NAMALWA (cell line): ENCODE measurements around the gene AIFM3.
"Not testable (repeated sequence)": the region's sequence is repeated elsewhere in the genome, so short reads cannot be mapped to it uniquely, and the experiment has no call there.

Experiments used
- DNase-seq: peaks from one replicate; pipeline ENCODE4 v3.0.0-alpha.2; 2015; ENCODE audit warnings: low spot score

Gene AIFM3

DNA sequence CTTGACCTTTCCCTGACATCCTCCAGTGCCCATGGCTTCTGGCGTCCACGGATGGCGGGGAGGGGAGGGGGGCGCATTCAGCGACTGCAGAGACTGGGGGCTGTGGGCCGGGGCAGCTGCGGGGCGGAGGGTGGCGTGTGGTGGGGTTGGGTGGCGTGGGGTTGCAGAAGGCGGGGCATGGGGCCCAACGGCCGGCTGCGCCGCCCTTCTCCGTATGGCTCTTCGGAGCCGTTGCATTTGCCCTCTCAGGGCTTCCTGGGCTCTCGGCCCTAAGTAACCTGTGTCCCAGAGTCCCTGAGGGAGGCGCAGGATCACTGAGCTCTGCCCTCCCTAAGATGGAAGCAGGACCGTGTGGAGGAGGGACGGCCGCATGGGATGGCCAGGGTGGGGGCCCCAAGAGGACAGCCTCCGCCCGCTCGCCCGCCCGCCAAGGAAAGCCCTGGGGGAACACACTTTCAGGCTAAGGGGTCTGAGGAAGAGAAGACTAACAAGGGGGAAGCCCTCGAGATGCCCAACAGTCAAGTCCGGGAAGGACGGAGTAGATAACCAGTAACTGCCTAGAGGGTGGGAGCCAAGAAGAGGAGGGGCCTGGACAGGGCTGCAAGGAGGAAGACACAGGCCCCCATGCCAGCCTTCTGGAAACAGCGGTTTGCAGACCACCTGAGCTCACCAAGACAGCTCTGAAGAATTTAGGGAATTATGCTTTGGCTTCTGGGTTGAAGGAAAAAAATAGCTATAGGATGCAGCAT is 9.2 kb upstream of the AIFM3 start:
- no peak for DNase-seq

- DNase-seq: no peak
These were observed 7.2 kb upstream of the AIFM3 start for GRCh38 chr22:20959578-20960461.

DNA sequence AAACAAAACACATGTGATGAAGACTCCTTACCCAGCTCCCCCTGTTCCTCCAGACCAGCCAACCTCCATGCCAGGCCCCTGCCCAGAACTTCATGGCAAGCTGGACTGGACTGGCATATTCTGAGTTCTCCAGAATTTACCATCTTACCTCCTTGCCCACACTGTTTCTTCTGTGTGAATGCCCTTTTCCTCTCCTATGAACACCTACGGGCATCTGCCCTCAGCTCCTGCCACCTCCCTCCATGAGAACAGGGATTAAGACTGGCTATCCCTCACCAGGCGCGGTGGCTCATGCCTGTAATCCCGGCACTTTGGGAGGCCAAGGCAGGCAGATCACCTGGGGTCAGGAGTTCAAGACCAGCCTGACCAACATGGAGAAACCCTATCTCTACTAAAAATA is 6.4 kb upstream of the AIFM3 start:
- no peak for DNase-seq

DNA sequence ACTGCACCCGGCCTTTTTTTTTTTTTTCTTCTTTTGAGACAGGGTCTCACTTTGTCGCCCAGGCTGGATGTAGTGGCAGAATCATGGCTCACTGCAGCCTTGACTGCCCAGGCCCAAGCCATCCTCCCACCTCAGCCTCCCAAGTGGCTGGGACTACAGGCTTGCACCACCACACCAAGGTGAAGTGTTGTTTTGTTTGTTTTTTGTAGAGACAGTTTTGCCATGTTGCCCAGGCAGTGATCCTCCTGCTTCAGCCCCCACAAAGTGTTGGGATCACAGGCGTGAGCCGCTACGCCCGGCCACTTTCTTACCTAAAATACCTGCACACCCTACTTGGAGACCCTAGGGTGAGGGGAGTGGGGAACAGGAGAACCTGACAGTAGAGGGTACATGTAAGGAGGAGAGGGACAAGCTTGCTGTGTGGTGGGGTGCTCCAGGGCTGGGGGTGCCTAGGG is 4.5 kb upstream of the AIFM3 start:
- DNase-seq: no peak

- no peak for DNase-seq
These were observed 3.6 kb upstream of the AIFM3 start for GRCh38 chr22:20963201-20964052.

- no peak for DNase-seq
These were observed 2.8 kb upstream of the AIFM3 start for GRCh38 chr22:20964090-20964798.

DNA sequence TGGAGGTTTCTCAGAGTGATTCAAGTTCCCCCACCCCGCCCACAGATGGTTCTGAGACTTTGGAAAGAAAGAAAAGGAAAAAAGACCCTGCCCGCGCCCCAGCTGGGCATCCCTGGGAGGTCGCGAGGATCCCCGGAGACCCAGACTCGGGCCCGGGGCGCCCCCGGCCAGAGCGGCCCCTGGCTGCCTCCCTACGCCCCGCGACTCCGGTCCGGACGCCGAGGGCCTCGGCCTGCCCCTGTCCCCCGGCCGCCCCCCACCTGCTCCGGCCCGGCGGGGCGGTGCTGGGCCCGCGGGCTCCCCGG is 2.3 kb upstream of the AIFM3 start:
- no peak for DNase-seq

DNA sequence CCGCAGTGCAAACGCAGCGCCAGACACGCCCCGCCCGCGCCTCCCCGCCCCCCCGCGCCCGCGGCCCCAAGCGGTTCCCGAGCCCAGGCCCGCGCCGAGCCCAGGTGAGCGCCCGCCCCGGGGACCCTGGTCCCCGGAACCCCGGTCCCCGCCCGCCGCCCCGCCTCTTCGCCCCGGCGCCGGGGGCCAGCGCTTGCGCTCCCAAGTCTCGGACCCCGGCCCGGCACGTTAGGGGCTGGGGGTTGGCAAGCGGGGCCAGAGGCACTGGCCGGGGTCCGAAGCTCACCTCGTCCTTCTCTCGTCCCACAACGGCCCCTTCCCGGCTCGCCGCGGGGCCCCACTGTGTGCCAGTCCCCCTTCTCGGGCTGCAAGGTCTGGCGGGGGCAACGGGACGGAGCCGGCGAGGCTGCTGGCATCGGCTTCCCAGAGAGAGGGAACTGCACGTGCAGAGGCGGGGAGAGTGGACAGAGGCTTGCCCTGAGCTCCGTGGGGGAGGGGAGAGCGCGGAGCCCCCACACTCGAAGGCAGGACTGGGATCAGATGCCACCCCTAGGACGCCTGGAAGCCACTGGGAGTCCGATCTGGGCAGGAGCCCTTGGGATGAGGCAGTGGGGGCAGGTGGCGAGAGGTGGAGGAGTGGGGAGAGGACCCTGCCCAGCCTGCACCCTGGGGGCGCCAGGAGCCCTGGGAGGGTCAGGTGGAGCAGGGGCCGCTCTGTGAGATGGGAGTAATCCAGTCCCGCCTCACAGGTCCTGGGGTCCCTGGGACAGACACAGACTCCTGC is 1.8 kb upstream of the AIFM3 start:
- DNase-seq: no peak

DNA sequence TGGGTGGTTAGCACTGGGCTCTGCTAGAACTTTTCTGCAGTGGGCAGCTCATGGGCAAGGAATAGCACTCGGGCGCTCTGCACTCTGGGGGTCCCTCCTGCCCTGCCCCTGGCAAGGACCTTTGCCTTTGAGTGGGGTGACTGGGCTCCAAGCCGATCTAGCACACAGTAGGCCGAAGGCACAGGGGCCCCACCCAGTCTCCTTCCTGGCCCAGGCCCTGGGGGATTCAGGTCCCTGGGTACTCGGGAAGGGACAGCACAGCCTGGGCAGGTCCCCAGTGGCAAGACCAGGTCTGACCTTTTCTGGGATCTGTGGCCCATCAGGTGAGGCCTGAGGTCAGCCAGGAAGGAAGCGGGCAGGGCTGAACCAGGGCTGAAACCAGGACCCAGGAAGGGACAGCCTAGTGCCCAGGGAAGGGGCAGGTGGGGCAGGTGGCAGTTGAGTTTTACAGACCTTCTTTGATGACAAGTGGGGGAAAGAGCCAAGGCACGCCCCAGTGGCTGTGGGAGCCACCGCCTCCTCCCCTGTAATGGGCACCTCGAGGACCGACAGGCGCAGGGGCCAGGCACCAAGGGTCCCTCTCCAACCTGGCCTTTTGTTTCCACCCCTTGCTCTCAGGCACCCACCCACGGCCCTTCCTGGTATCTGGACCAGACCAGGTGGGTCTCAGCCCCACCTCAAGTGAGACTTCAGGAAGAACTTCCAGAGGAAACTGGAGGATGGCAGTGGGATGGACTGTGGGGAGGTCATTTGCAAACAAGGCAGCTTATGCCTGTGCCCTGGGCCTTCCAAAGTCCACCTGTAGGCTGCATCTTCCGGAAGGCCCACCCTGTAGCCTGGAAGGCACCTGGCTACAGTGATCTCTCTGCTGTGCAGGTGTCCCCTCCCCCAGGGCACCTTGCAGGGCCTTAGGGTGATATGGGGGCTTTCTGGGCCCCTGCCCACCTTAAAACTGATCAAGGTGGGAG is 883 bp upstream of the AIFM3 start:
- DNase-seq: no peak

DNA sequence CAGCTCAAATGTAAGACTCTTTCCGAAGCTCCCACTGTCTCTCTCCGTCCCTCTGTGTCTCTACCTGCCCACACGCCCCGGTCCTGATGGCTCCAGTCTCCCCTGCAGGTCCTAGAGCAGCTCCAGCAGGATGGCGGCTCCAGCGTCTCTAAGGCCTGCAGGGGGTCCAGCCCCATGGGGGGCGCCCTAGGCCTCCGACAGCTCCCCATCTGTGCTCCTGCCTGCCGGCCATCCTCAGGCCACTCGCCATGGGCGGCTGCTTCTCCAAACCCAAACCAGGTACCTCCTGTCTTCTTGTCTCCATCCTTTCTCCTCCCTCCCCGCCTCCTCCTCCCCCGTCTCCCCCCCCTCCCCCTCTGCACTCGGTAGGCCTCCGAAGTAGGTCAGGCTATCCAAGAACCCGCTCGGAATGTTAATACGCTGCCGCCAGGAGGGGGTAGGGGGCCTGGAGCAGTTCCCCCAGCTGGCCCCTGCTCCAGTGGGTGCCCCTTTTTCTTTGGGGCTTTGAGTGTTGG is 699 bp downstream of the AIFM3 start:
- DNase-seq: no peak

DNA sequence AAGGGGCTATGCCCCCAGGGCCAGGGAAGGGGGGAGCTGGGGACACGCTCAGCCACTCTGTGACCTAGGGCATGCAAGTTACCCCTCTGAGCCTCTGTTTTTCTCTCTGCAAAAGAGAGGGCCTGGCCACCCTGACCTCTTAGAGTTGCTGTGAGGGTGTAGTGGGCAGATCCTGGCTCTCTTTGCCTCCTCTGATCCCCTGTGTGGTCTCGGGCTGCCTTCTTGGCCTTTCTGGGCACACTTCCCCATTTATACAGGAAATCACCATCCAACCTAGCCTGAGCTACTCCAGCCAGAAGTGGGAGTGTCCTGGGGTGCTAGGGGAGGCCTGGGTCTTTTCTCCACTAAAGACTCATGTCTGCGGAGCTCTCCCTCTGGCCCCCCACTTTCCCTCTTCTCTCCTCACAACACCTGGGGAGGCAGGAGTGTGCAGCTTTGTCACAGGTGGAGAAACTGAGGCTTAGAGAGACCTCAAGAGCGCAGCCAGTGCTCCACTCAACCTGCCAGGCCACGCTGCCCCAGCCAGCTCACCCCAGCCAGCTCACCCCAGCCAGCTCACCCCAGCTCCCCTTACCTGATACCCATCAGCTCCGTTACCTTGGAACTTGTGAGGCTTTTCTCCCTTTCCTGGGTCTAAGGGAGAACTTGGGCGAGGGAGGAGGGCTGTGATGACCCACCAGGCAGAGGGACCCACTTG is 1.4 kb downstream of the AIFM3 start:
- peak; percentile 45 for DNase-seq

- no peak for DNase-seq
These were observed 4.0 kb downstream of the AIFM3 start for GRCh38 chr22:20970939-20971657.

- DNase-seq: not testable (repeated sequence)
These were observed 5.1 kb downstream of the AIFM3 start for GRCh38 chr22:20972014-20972694.

DNA sequence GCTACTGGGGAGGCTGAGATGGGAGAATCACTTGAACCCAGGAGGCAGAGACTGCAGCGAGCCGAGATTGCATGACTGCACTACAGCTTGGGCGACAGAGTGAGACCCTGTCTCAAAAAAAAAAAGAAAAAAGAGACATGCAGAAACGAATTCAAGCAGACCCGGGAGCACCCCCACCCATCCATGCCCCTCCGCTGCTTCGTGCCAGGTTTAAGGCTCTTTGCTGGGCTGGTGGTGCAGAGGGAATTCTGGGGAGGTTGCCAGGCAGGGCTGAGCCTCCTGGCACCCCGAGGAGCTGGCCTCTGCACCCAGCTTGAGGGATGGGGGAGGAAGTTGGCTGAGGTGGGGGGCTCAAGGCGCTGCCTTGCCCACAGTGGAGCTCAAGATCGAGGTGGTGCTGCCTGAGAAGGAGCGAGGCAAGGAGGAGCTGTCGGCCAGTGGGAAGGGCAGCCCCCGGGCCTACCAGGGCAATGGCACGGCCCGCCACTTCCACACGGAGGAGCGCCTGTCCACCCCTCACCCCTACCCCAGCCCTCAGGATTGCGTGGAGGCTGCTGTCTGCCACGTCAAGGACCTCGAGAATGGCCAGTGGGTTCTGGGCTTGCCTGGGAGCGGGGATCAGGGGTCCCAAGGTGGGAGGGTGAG is 6.0 kb downstream of the AIFM3 start:
- no peak for DNase-seq

GRCh38 chr22:20973634-20974286 is 6.7 kb downstream of the AIFM3 start:
- no peak for DNase-seq

DNA sequence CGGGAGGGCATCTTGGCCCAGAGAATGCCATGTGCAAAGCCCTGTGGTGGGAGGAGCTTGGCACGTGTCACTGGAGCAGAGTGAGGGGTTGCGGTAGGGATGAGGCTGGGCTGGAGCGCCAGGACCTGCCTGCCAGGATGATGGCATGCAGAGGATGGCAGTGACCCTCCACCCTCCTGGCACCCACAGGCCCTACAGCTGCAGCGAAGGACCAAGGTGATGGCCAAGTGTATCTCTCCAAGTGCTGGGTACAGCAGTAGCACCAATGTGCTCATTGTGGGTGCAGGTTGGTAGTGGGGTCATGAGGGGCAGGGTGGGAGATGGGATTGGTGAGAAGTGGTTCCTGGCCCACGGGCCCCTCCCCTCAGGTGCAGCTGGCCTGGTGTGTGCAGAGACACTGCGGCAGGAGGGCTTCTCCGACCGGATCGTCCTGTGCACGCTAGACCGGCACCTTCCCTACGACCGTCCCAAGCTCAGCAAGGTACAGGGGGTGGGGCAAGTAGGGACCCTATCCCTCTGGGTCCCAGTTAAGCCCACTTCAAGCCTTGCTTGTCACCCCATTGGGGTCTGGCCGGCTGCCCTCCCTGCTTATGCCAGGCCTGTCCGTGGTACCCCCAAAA is 7.4 kb downstream of the AIFM3 start:
- DNase-seq: no peak
